ENCODE results near the gene MAPT.

DNA sequence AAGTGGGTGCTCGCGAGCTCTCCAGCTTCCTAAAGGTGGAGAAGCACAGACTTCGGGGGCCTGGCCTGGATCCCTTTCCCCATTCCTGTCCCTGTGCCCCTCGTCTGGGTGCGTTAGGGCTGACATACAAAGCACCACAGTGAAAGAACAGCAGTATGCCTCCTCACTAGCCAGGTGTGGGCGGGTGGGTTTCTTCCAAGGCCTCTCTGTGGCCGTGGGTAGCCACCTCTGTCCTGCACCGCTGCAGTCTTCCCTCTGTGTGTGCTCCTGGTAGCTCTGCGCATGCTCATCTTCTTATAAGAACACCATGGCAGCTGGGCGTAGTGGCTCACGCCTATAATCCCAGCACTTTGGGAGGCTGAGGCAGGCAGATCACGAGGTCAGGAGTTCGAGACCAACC lies 102.8 kb downstream of the MAPT start:
- TF ChIP-seq, protein P1, sequence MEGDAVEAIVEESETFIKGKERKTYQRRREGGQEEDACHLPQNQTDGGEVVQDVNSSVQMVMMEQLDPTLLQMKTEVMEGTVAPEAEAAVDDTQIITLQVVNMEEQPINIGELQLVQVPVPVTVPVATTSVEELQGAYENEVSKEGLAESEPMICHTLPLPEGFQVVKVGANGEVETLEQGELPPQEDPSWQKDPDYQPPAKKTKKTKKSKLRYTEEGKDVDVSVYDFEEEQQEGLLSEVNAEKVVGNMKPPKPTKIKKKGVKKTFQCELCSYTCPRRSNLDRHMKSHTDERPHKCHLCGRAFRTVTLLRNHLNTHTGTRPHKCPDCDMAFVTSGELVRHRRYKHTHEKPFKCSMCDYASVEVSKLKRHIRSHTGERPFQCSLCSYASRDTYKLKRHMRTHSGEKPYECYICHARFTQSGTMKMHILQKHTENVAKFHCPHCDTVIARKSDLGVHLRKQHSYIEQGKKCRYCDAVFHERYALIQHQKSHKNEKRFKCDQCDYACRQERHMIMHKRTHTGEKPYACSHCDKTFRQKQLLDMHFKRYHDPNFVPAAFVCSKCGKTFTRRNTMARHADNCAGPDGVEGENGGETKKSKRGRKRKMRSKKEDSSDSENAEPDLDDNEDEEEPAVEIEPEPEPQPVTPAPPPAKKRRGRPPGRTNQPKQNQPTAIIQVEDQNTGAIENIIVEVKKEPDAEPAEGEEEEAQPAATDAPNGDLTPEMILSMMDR (IDR thresholded peaks at IDR 0.05; ENCODE audit: borderline replicate concordance, extremely low read depth, low read length, poor library complexity, severe bottlenecking), result no peak
- no peak for TF ChIP-seq EZH2 (IDR thresholded peaks at IDR 0.05; ENCODE audit: borderline replicate concordance, low read depth, low read length, severe bottlenecking)
